ENCODE measurements around the gene CIRBP.

CIRBP gene

GRCh38 chr19:1254081-1254527 is 15.0 kb upstream of the CIRBP start:
- no peak overlapping the region for H3K4me3 ChIP-seq (replicated peaks; ENCODE audit: low read depth, low read length)
- no peak for DNase-seq (ENCODE audit: extremely low read depth, low read depth)
- TF ChIP-seq, protein P1, sequence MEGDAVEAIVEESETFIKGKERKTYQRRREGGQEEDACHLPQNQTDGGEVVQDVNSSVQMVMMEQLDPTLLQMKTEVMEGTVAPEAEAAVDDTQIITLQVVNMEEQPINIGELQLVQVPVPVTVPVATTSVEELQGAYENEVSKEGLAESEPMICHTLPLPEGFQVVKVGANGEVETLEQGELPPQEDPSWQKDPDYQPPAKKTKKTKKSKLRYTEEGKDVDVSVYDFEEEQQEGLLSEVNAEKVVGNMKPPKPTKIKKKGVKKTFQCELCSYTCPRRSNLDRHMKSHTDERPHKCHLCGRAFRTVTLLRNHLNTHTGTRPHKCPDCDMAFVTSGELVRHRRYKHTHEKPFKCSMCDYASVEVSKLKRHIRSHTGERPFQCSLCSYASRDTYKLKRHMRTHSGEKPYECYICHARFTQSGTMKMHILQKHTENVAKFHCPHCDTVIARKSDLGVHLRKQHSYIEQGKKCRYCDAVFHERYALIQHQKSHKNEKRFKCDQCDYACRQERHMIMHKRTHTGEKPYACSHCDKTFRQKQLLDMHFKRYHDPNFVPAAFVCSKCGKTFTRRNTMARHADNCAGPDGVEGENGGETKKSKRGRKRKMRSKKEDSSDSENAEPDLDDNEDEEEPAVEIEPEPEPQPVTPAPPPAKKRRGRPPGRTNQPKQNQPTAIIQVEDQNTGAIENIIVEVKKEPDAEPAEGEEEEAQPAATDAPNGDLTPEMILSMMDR (IDR thresholded peaks at IDR 0.05; ENCODE audit: low read depth, low read length, missing control alignments): no peak

- TF ChIP-seq, protein P1 (IDR thresholded peaks at IDR 0.05; ENCODE audit: low read depth, low read length, missing control alignments): no peak
- no peak for DNase-seq (ENCODE audit: extremely low read depth, low read depth)
- H3K4me3 ChIP-seq (replicated peaks; ENCODE audit: low read depth, low read length): no peak overlapping the region
Observed at GRCh38 chr19:1254530-1255185, 14.5 kb upstream of the CIRBP start.

- TF ChIP-seq, protein P1 (IDR thresholded peaks at IDR 0.05; ENCODE audit: low read depth, low read length, missing control alignments): no peak
- no peak overlapping the region for H3K4me3 ChIP-seq (replicated peaks; ENCODE audit: low read depth, low read length)
- DNase-seq (ENCODE audit: extremely low read depth, low read depth): no peak
Observed at GRCh38 chr19:1255186-1256161, 13.7 kb upstream of the CIRBP start.

- no peak for DNase-seq (ENCODE audit: extremely low read depth, low read depth)
- TF ChIP-seq, protein P1 (IDR thresholded peaks at IDR 0.05; ENCODE audit: low read depth, low read length, missing control alignments): no peak
- no peak overlapping the region for H3K4me3 ChIP-seq (replicated peaks; ENCODE audit: low read depth, low read length)
Observed at GRCh38 chr19:1256646-1257474, 12.3 kb upstream of the CIRBP start.

DNA sequence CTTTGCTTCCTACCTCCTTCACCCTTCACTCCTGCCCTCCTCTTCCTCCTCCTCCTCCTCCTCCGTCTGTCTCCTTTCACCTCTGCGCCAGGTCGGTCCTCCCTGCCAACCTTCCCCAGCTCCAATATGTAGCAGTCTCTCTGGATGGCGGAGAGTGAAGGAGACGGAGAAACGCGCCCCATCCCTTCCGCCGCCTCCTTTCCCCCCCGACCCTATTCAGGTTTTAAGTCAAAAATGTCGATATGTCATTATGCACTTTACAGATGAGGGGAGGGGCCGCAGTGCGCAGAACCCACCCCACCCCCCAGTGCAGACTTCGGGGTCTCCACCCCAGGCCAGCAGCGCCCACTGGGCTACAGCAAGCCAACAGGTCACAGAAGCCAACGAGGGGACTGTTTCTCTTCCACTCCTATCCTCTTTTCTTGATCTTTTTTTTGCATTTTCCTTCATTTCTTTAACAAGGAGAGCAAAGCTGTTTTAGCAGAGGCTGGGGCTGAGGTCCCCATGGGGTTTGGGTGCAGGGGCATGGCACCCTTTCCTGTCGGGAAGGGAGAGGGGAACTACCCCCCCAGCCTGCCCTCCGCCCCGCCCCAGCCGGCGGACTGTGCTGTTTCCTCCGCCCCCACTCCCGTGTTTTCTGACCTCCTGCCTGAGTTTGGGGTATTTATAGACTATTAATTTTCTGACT is 11.5 kb upstream of the CIRBP start:
- TF ChIP-seq, protein P1 (IDR thresholded peaks at IDR 0.05; ENCODE audit: low read depth, low read length, missing control alignments): no peak
- no peak overlapping the region for H3K4me3 ChIP-seq (replicated peaks; ENCODE audit: low read depth, low read length)
- no peak for DNase-seq (ENCODE audit: extremely low read depth, low read depth)

- TF ChIP-seq, protein P1 (IDR thresholded peaks at IDR 0.05; ENCODE audit: low read depth, low read length, missing control alignments): no peak
- no peak overlapping the region for H3K4me3 ChIP-seq (replicated peaks; ENCODE audit: low read depth, low read length)
- no peak for DNase-seq (ENCODE audit: extremely low read depth, low read depth)
Observed at GRCh38 chr19:1258163-1258492, 11.0 kb upstream of the CIRBP start.

Data from HFF-Myc (cell line).